GM19035 (cell line): ENCODE results near the gene TEK.
"Not testable (repeated sequence)": the region's sequence is repeated elsewhere in the genome, so short reads cannot be mapped to it uniquely, and the experiment has no call there.

Experiments used
- ATAC-seq: cut with Tn5 transposase; IDR thresholded peaks from one replicate; pipeline ENCODE4 v1.9.1; 2021; ENCODE audit not compliant: unreplicated experiment

The TEK gene

DNA sequence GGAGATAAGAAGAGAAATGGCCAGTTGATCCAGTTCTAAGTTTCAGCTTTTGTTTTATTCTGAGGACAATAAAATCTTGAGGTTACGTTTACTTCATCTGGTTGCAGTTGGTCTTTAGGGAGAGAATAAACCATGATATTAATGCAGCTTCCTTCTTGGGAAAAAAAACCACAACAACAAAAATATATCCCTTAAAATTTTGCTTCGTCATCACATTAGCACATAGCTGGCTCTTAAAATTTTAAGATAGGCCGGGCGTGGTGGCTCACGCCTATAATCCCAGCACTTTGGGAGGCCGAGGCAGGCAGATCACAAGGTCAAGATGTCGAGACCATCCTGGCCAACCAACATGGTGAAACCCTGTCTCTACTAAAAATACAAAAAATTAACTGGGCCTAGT lies 101.6 kb downstream of the TEK start:
- ATAC-seq = no peak

DNA sequence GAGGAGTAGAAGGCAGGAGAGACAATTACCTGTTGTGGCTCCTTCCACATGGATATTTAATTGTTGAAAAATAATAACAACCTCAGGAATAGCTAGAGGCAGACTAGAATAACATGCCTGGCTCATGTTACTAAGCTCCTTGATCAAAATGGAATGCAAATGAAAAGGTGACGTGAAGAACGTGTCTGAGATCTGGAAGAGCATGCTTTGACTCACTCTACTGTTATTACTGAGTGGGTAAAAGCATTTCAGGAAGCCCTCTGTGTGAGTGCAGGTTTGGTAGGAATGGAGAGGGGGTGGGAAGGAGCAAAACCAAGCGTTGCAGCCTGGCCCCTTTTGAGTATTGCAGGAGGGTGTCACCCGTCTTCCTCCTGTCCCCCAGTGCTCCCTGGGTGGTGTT lies 103.2 kb downstream of the TEK start:
- ATAC-seq = no peak

DNA sequence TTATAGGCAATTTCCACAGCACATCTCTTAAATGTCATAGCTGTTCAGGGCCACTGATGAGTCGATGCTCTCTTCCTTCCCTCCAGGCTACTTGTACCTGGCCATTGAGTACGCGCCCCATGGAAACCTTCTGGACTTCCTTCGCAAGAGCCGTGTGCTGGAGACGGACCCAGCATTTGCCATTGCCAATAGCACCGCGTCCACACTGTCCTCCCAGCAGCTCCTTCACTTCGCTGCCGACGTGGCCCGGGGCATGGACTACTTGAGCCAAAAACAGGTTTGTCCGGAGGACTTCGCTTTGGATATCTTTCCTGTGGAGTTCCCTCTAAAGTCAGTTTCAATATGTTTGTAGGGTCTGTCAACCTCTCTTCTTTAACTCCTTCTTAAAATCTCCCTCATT lies 103.6 kb downstream of the TEK start:
- ATAC-seq = no peak

DNA sequence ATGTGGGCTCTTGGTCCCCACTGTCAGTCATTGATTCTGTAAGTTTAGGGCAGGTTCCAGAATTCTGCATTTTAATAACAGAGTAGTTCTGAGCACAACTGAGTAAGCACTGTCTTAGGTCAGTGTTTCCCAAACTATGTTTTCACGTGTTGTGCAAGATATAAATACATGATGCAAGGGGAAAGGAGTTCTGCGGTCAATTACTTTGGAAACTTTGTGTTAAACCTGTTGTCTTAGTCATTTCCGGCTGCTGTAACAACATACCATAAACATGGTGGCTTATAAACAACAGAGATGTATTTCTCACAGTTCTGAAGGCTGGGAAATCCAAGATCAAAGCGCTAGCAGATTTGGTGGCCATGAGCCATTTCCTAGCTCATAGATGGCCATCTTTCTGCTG lies 118.2 kb downstream of the TEK start:
- no peak for ATAC-seq

DNA sequence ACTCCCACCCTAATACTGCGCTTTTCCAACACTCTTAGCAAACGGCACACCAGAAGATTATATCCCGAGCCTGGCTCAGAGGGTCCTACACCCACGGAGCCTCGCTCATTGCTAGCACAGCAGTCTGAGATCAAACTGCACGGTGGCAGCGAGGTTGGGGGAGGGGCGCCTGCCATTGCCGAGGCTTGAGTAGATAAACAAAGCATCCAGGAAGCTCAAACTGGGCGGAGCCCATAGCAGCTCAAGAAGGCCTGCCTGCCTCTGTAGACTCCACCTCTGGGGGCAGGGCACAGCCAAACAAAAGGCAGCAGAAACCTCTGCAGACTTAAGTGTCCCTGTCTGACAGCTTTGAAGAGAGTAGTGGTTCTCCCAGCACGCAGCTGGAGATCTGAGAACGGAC lies 130.6 kb downstream of the TEK start:
- not testable (repeated sequence) for ATAC-seq

DNA sequence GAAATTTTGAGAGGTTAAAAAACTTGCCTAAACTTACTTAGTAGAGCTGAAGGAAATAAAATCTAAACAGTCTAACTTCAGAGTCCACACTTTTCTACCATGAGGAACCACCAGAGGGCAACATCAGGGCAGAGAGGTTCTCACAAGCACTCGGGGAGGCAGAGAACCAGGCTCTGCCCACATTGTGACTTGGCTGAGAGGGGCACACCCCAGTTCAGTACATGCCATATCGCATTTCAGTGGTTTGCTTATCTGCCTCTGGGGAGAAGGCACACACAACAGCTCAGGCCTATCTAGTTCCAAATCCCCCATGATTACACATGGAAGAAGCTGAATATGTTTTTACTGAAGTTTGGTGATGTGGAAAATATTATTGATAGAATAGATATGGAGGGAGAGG lies 138.7 kb downstream of the TEK start:
- ATAC-seq = peak; percentile 88

DNA sequence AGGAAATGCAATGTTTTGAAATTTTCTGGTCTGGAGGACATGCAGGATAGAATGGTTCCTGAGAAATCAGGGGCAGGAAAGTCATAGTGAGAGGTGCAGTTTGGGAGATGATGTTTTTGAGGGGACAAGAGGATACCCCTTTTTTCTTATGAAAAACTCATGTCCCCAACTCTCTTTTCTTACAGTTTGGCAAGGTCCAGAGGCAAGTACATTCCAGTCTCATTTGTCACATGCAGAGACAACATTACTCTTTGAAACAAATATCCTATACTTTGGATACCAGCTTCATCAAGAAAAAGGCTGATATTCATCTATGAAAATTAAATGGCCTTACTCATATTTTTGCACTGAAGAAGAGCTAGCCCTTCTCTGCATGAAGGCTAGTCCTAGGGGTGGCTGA lies 139.7 kb downstream of the TEK start:
- ATAC-seq = no peak

DNA sequence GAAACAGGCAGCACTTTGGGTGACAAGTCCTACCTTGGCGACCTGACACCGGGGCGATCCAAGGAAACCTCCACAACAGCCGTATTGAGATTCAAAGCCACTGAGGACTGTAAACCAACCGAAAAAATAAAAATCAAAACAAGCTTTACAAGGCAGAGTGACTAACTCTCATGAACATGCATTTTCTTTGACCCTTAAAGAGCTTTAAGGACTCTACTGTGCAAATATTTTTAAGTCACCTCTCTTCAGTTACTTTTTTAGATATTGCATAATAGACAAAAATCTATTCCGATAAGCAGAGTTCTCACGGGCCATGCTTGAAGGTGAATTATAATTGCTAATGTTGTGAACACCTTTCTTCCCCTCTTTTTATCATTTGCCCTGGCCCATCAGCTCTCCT lies 149.6 kb downstream of the TEK start:
- no peak for ATAC-seq

DNA sequence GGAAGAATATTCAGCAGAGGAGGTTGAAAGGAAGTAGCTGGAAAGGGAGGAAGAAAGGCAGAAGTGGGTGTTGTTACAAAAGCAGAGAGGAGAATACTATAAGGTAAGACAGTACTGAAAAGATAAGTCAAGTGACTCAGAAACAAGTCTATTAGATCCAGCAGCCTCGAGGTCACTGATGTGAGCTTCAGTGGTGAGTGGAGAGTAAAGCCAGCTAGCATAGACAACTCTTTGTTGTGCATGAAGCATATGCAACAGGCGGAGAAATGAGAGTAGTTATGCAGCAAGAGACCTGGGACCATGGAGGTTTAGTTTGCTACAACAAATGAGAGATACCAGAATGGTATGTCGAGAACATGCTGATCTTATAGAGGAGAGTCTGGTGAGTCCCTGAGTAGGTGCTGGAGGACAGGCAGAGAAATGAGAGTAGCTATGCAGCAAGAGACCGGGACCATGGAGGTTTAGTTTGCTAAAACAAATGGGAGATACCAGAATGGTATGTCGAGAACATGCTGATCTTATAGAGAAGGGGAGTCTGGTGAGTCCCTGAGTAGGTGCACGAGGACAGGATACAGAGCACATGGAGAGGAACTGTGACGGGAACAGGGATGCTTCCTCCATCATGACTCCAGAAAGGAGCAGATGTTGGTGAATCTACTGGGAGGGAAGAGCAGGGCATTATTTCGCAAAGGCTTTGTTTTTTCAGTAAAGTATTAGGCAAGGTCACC lies 151.9 kb downstream of the TEK start:
- ATAC-seq = no peak

DNA sequence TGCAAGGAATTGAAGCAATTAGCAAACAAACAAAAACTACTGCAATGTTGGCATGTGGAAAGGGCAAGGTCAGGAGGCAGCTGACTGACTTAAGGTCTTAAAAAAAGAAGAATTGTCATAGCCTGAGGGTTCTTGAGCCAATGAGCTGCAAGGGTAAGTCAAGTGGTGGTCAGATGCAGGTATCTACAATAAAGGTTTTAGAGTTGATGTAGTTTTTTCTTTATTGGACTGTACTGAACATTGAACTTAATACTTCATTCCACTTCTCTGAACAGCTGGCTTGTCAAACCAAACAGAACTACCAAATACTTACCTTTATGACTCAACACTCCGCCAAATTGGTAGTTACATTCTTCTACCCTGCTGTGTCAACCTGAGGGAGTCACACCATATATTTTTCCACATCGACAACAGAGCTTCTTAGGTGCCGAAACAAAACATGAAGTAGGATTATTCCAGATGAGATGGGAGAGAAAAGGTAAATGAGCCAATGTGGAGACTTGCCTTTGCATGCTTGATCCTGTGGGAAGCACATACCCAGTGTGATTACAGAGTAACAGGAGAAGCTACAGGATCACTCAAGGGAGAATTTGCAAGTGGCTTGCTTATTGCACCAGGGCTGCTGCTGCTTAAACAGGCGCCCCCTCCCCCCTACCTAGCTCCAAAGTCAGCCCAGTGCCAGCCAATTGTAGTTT lies 152.6 kb downstream of the TEK start:
- ATAC-seq = no peak

DNA sequence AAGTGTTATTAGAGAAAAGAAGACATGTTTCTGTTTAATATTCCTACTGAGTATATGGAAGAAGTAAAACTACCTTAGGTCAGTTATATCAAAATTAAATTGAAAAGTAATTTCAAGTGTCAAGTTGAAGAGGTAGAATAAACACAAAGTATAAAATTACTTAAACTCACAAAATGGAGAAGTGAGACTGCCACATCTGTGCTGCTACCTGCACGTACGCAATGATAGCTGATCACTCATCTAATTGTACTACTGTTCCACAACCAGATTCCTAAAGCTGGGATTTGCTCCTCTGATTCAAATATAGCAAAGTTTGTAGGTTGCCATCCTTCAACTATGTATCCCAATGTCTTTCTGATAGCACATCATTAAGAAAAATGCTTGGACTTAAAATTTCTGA lies 163.1 kb downstream of the TEK start:
- no peak for ATAC-seq

DNA sequence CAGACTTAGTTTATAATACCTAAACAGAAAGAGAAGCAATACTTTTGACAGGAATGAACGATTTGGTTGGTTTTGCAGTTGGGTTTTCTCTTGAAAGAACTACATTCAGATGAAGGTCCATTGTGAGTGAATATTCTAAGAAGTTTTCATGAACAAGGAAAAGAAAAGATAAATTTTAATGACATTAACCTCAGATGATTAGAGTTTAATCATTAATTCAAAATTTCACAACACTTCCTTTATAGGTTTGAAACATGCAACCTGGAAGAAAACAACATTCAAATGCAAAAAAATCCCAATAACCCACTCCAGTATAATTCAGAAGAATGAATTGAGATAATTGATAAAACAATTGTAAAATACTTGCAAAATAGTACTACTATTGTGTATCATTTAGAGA lies 164.2 kb downstream of the TEK start:
- no peak for ATAC-seq

DNA sequence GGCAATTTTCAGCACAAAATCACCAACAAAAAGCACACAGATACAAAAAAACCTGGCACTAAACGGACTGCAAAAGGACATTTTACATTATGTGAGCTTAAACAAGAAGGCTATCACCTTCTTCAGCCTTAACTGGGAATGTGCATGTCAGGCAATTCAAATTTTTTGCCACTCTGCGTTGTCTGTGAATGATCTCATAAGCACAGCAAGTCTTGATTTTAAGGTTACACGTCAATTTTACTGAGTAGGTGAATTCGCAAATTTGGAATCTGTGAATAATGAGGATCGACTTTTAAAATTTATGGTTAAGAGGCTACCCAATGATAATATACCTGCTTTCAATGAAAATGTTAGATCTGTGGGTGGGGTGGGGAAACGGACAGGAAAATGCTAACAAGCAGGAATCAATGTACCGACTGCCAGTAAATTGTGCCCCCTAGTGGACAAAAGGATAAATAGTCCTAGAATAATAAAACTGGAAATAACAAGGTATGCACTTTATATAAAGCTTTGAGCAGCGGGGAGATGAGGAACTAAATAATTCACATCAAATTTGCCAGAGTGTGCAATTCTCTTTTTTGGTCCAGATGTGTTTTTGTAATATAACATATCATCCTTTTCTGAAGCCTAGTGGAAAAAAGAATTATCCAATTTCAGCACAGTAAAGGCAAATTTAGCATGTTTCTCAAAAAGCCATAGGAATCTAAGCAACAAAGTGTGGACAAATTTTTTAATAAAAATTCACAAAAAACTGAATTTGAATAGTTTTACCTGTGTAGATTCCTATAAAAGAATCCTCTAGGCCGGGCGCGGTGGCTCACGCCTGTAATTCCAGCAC lies 167.4 kb downstream of the TEK start:
- ATAC-seq = no peak

DNA sequence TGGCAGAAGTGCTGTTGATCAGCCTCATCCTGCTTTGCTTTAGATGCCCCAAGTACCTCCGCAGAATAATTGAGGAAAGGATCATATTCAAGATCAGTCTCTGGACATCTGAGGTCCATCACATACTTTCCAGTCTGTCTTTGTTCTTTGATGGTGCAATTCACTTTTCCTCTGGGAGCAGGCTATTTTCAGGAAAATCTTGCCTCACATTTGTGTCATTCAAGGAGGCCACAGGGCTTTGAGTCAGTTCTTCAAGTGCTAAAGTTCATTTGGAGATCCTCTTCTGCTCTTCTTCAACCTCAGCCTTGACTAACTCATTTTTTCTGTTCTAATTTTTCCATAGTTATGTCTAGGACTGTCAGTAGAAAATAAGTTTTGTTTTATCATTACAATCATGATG lies 169.3 kb downstream of the TEK start:
- ATAC-seq = no peak

DNA sequence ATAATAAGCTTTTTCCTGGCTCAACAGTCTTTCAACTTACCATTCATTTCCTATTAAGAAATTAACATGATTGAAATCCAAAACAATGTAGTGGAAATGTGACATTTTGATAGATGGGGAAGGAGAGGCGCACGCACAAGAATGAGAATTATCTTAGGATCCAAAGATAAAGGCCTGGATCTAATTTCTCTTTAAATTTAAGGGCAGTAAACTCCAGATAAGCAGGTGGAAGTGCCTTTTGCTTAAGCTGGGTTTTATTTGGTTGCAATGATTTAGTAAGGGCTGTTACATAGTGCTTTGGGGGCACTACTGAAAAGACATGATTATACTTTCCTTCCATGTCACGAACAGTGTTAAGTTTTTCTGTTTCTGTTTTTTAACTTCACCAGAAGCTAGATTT lies 170.6 kb downstream of the TEK start:
- no peak for ATAC-seq
